HepG2 (cell line): Measurements from ENCODE around the gene IFNG. TPM values are rescaled to one million over a fixed set of nuclear protein-coding genes. Genes with fewer than 3 reads are reported as not detected.

Experiments
- DPF2 ChIP-seq: sonication (generic); formaldehyde crosslinking; IDR thresholded peaks from 2 replicates; pipeline ENCODE4 v1.4.0; 2020; ENCODE audit warnings: mild to moderate bottlenecking, low read depth, missing genetic modification reagents, borderline replicate concordance
- E2F5 ChIP-seq: sonication (generic); formaldehyde crosslinking; conservative IDR thresholded peaks from 2 replicates; pipeline ENCODE4 v1.4.0; 2020; ENCODE audit warnings: missing genetic modification reagents
- FOXK2 ChIP-seq: fragments of 450-650 bp; IDR thresholded peaks from 2 replicates; pipeline ENCODE4 v1.6.1; 2016
- FOXO4 ChIP-seq: sonication (generic); formaldehyde crosslinking; conservative IDR thresholded peaks from 2 replicates; pipeline ENCODE4 v1.8.1; 2023; ENCODE audit warnings: missing genetic modification reagents
- GLI4 ChIP-seq: sonication (generic); formaldehyde crosslinking; IDR thresholded peaks from 2 replicates; pipeline ENCODE4 v1.5.1; 2020; ENCODE audit warnings: missing genetic modification reagents, mild to moderate bottlenecking, moderate library complexity, borderline replicate concordance
- IRF9 ChIP-seq: sonication (generic); formaldehyde crosslinking; IDR thresholded peaks from 2 replicates; pipeline ENCODE4 v1.8.0; 2022; ENCODE audit warnings: missing genetic modification reagents, mild to moderate bottlenecking, borderline replicate concordance
- TBL1XR1 ChIP-seq: fragments of 150-350 bp; IDR thresholded peaks from 2 replicates; pipeline ENCODE4 v1.6.1; 2014; ENCODE audit warnings: borderline replicate concordance, low read length; ENCODE audit not compliant: partially characterized antibody
- ZNF121 ChIP-seq: sonication (generic); formaldehyde crosslinking; IDR thresholded peaks from 2 replicates; pipeline ENCODE4 v1.5.0; 2020; ENCODE audit warnings: mild to moderate bottlenecking, missing genetic modification reagents
- ZNF546 ChIP-seq: sonication (generic); formaldehyde crosslinking; conservative IDR thresholded peaks from 2 replicates; pipeline ENCODE4 v1.8.1; 2023; ENCODE audit warnings: mild to moderate bottlenecking, missing genetic modification reagents
- ZNF574 ChIP-seq: sonication (generic); formaldehyde crosslinking; IDR thresholded peaks from 2 replicates; pipeline ENCODE4 v1.4.0; 2020; ENCODE audit warnings: missing genetic modification reagents
- ZNF580 ChIP-seq: IDR thresholded peaks from 2 replicates; pipeline ENCODE4 v1.6.1; 2016; ENCODE audit warnings: low read depth, borderline replicate concordance
- ZNF737 ChIP-seq: sonication (generic); formaldehyde crosslinking; IDR thresholded peaks from 2 replicates; pipeline ENCODE4 v1.5.0; 2020; ENCODE audit warnings: missing genetic modification reagents, mild to moderate bottlenecking, borderline replicate concordance
- ZNF766 ChIP-seq: sonication (generic); formaldehyde crosslinking; IDR thresholded peaks from 2 replicates; pipeline ENCODE4 v1.5.0; 2020; ENCODE audit warnings: missing genetic modification reagents, borderline replicate concordance
- ZNF883 ChIP-seq: sonication (generic); formaldehyde crosslinking; IDR thresholded peaks from 2 replicates; pipeline ENCODE4 v1.5.1; 2020; ENCODE audit warnings: mild to moderate bottlenecking, missing genetic modification reagents; ENCODE audit errors: not compliant biosample characterization
- polyA plus RNA-seq, 8 experiments: library from polyadenylated mRNA; depleted of rRNA in 3 of 8; stranded (reverse) in 7 of 8; unstranded in 1 of 8; fragments of >200 nt; fragmentation: Illumina TruSeq in 4 of 8; extraction: Trizol in 4 of 8; gene quantifications; 2 replicates each; pipeline versions ENCODE4 v1.2.1 to v1.2.3, GENCODE V29; 2011 to 2016; ENCODE audit warnings: low read depth in 4 of 8, missing spikeins in 1 of 8, mixed read lengths in 1 of 8; ENCODE audit not compliant: insufficient read depth in 1 of 8
- total RNA-seq, 5 experiments: library from RNA; depleted of rRNA; stranded (reverse); fragments of >200 nt; fragmentation: Illumina TruSeq; extraction: Trizol; gene quantifications; 2 replicates each; pipeline ENCODE4 v1.2.3, GENCODE V29; 2016; ENCODE audit warnings: low read depth in 1 of 5

Gene IFNG
- total and polyA plus RNA-seq, 2 of the 13 experiments (the other 11 are each of a cell fraction or from before 2014, with no cell fraction given): not detected

GRCh38 chr12:68117661-68118060, 41.9 kb downstream of the IFNG start (continued):
- TF ChIP-seq IRF9 (CRISPR knock-in tag) (no peak), DPF2 (CRISPR knock-in tag) (no peak), ZNF883 (no peak), GLI4 (CRISPR knock-in tag) (no peak), ZNF546 (no peak), ZNF580 (no peak), TBL1XR1 (no peak), ZNF737 (no peak), FOXK2 (no peak), FOXO4 (CRISPR knock-in tag) (no peak), ZNF121 (CRISPR knock-in tag) (no peak), ZNF766 (CRISPR knock-in tag) (no peak), ZNF574 (CRISPR knock-in tag) (no peak), E2F5 (CRISPR knock-in tag) (no peak)
